ENCODE data around the gene CYB5D1.
A peak's percentile ranks its signal among the peaks of the same experiment; 100 is the strongest.
"Not testable (repeated sequence)": the region's sequence is repeated elsewhere in the genome, so short reads cannot be mapped to it uniquely, and the experiment has no call there.

Gene CYB5D1, protein sequence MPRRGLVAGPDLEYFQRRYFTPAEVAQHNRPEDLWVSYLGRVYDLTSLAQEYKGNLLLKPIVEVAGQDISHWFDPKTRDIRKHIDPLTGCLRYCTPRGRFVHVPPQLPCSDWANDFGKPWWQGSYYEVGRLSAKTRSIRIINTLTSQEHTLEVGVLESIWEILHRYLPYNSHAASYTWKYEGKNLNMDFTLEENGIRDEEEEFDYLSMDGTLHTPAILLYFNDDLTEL
- long read RNA-seq, transcript CYB5D1-201 (4 exons, 3,509 nt) = major isoform, 11 of 23 reads
- long read RNA-seq, partial matches to known transcripts = 5 of 23 reads
- long read RNA-seq, other reads (novel, unspliced or antisense) = 1 of 23 reads

DNA sequence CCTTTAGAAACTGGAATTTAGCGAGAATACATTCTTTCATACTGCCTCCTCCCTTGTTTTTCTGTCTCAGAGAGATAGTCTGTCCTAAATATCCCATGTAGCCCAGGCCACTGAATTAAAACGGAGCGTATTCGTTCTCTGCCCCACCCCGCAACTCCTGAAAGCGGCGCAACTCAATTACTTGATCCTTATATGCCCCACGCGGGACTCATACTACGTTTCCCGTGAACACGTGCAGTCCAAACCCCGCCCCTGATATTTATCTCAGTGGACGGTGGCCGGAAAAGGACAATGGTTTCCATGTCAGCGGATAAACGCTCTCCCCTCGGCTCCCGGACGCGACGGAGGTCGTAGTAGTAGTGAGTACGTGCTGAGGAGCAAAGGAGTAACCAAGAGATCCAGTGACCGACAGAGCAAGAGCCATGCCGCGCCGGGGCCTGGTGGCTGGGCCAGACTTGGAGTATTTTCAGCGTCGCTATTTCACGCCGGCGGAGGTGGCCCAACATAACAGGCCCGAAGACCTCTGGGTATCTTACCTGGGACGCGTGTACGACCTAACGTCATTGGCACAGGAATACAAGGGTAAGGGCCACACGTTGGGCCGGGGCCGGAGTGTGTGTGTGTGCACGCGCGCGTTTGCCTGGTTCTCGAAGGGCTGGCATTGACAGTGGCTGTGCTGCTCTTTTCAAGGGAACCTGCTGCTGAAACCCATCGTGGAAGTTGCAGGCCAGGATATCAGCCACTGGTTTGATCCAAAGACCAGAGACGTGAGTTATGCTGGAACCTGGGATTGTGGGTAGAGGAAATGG lies at the start of gene CYB5D1:
CYB5D1 (plus strand) TSS at position 291 of the 809 bp plus-strand sequence; CDS start at position 423, 132 bp downstream.
- Histone ChIP-seq H3K27me3 (ENCODE audit: insufficient read depth, poor library complexity, severe bottlenecking) (no peaks in the 10 kb centered on the region), H3K4me3 (replicated peaks; ENCODE audit: insufficient read depth, low read length) (peak within 1 kb of the TSS; percentile 77), H3K27ac (replicated peaks) (peak within 1 kb of the TSS; percentile 94)
- peak in 1 of 2 experiments; percentile 88 for DNase-seq (ENCODE audit: low read depth in 1 of 2, low spot score in 1 of 2)
- TF ChIP-seq POLR2AphosphoS5 (IDR thresholded peaks at IDR 0.05; ENCODE audit: low read depth) (peak; percentile 47), GABPA (IDR thresholded peaks at IDR 0.05; ENCODE audit: low read depth) (no peak), SPI1 (IDR thresholded peaks at IDR 0.05; ENCODE audit: borderline replicate concordance, low read depth) (no peak)
- TF ChIP-seq, protein P1, sequence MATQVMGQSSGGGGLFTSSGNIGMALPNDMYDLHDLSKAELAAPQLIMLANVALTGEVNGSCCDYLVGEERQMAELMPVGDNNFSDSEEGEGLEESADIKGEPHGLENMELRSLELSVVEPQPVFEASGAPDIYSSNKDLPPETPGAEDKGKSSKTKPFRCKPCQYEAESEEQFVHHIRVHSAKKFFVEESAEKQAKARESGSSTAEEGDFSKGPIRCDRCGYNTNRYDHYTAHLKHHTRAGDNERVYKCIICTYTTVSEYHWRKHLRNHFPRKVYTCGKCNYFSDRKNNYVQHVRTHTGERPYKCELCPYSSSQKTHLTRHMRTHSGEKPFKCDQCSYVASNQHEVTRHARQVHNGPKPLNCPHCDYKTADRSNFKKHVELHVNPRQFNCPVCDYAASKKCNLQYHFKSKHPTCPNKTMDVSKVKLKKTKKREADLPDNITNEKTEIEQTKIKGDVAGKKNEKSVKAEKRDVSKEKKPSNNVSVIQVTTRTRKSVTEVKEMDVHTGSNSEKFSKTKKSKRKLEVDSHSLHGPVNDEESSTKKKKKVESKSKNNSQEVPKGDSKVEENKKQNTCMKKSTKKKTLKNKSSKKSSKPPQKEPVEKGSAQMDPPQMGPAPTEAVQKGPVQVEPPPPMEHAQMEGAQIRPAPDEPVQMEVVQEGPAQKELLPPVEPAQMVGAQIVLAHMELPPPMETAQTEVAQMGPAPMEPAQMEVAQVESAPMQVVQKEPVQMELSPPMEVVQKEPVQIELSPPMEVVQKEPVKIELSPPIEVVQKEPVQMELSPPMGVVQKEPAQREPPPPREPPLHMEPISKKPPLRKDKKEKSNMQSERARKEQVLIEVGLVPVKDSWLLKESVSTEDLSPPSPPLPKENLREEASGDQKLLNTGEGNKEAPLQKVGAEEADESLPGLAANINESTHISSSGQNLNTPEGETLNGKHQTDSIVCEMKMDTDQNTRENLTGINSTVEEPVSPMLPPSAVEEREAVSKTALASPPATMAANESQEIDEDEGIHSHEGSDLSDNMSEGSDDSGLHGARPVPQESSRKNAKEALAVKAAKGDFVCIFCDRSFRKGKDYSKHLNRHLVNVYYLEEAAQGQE (IDR thresholded peaks at IDR 0.05; ENCODE audit: insufficient replicate concordance, low read depth) = no peak

DNA sequence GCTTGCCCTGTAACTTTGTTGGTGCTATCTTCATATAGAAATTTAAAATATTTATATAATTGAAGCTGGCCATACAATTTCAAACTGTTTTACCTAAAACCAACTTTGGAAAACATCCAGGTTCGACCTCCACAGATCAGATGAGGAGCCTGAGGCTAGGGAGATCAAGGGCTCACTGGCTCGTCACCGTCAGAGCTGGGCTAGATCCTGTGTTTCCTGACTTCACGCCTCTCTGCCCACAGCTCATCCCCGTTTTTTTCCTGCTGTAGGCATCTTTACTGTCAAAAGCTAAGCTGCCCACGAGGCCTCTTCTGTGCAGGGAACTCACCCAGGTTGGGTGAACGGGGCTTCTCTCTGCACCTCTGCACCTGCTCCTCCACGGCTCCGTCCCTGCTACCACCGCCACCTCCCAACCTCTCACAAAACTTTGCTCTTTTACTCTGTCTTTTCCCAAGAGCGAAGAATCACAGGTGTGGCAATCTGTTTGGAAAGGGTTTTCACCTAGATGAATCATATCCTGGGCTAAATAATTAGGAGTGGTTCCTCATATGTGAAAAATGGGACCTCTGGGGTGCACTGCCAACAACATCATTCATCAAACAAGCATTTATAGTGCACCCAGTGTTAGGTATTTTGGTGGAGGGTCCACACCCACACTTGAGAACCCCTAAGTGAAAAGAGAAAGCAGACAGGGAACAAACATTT lies 48.6 kb upstream of the CYB5D1 start:
- H3K4me3 ChIP-seq (replicated peaks; ENCODE audit: insufficient read depth, low read length) = no peak overlapping the region
- TF ChIP-seq GABPA (IDR thresholded peaks at IDR 0.05; ENCODE audit: low read depth) = no peak
- TF ChIP-seq, protein P1 (IDR thresholded peaks at IDR 0.05; ENCODE audit: insufficient replicate concordance, low read depth) = no peak
- no peak for TF ChIP-seq SPI1 (IDR thresholded peaks at IDR 0.05; ENCODE audit: borderline replicate concordance, low read depth)
- TF ChIP-seq, protein P2, sequence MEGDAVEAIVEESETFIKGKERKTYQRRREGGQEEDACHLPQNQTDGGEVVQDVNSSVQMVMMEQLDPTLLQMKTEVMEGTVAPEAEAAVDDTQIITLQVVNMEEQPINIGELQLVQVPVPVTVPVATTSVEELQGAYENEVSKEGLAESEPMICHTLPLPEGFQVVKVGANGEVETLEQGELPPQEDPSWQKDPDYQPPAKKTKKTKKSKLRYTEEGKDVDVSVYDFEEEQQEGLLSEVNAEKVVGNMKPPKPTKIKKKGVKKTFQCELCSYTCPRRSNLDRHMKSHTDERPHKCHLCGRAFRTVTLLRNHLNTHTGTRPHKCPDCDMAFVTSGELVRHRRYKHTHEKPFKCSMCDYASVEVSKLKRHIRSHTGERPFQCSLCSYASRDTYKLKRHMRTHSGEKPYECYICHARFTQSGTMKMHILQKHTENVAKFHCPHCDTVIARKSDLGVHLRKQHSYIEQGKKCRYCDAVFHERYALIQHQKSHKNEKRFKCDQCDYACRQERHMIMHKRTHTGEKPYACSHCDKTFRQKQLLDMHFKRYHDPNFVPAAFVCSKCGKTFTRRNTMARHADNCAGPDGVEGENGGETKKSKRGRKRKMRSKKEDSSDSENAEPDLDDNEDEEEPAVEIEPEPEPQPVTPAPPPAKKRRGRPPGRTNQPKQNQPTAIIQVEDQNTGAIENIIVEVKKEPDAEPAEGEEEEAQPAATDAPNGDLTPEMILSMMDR (IDR thresholded peaks at IDR 0.05; ENCODE audit: insufficient read depth, low read length) = no peak
- TF ChIP-seq POLR2AphosphoS5 (IDR thresholded peaks at IDR 0.05; ENCODE audit: low read depth) = no peak
- DNase-seq (ENCODE audit: low read depth in 1 of 2, low spot score in 1 of 2) = no peak
- H3K27ac ChIP-seq (replicated peaks) = no peak overlapping the region
- no peaks in the 10 kb centered on the region for H3K27me3 ChIP-seq (ENCODE audit: insufficient read depth, poor library complexity, severe bottlenecking)

DNA sequence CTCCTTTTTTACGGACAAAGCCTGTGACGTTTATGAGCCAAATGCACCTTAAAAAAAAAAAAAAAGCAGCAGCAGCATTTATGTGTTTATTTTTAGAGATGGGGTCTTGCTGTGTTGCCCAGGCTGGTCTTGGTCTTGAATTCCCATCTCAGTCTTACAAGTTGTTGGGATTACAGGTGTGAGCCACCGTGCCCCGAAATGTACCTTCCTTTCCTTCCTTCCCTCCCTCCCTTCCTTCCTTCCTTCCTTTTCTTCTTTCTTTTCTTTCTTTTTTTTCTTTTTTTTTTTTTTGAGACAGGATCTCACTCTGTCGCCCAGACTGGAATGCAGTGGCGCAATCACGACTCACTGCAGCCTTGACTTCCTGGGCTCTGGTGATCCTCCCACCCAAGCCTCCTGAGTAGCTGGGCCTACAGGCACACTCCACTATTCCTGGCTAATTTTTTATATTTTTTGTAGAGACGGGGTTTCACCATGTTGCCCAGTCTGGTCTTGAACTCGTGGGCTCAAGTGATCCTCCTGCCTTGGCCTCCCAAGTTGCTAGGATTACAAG lies 47.9 kb upstream of the CYB5D1 start:
- H3K27me3 ChIP-seq (ENCODE audit: insufficient read depth, poor library complexity, severe bottlenecking); DNase-seq (ENCODE audit: low read depth in 1 of 2, low spot score in 1 of 2); H3K4me3 ChIP-seq (replicated peaks; ENCODE audit: insufficient read depth, low read length); H3K27ac ChIP-seq (replicated peaks): not testable (repeated sequence)

DNA sequence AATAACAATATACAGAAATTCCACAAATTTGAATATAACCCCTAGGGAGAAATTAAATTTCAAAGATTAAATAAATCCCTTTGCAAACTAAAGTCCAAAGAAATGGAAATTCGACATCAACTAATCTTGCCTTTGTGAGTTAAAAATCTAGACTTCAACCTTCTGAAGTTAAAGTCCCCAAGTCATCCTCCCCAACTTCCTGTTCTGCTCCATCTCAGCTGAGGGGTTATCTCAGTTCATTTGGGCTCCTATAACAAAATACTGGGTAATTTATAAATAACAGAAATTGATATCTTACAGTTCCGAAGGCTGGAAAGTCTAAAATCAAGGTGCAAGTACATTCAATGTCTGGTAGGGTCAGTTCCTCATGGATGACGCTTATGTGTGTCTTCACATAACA lies 46.6 kb upstream of the CYB5D1 start:
- TF ChIP-seq, protein P1 (IDR thresholded peaks at IDR 0.05; ENCODE audit: insufficient replicate concordance, low read depth) = no peak
- no peak for TF ChIP-seq GABPA (IDR thresholded peaks at IDR 0.05; ENCODE audit: low read depth)
- TF ChIP-seq, protein P2 (IDR thresholded peaks at IDR 0.05; ENCODE audit: insufficient read depth, low read length) = no peak
- DNase-seq (ENCODE audit: low read depth in 1 of 2, low spot score in 1 of 2) = no peak
- H3K27me3 ChIP-seq (ENCODE audit: insufficient read depth, poor library complexity, severe bottlenecking) = no peaks in the 10 kb centered on the region
- H3K4me3 ChIP-seq (replicated peaks; ENCODE audit: insufficient read depth, low read length) = no peak overlapping the region
- H3K27ac ChIP-seq (replicated peaks) = no peak overlapping the region

Measured in HL-60 (cell line).